Neuronal stem cell (in vitro differentiated cells): ENCODE data around the gene CABP7.
A peak's percentile ranks its signal among the peaks of the same experiment; 100 is the strongest.

ENCODE experiments used
- DNase-seq: peaks from one replicate; pipeline ENCODE4 v3.0.0-alpha.2; 2013; ENCODE audit warnings: low spot score
- H2AFZ ChIP-seq: one replicate; pipeline ENCODE4 v1.6.1; 2013; ENCODE audit warnings: mild to moderate bottlenecking, low read length, inconsistent platforms
- H2AK5ac ChIP-seq: 2 replicates; pipeline ENCODE4 v1.6.1; 2013; ENCODE audit warnings: low read depth, mild to moderate bottlenecking, inconsistent platforms, low read length, moderate library complexity, mixed read lengths
- H2BK120ac ChIP-seq: 2 replicates; pipeline ENCODE4 v1.6.1; 2013; ENCODE audit warnings: low read depth, mild to moderate bottlenecking, inconsistent platforms, low read length, moderate library complexity, mixed read lengths
- H2BK12ac ChIP-seq: one replicate; pipeline ENCODE4 v1.6.1; 2013; ENCODE audit warnings: low read length, inconsistent platforms
- H2BK15ac ChIP-seq: 2 replicates; pipeline ENCODE4 v1.6.1; 2013; ENCODE audit warnings: mild to moderate bottlenecking, low read length, inconsistent platforms, mixed read lengths
- H2BK5ac ChIP-seq: one replicate; pipeline ENCODE4 v1.6.1; 2013; ENCODE audit warnings: inconsistent platforms, mild to moderate bottlenecking, low read length, moderate library complexity
- H3K14ac ChIP-seq: one replicate; pipeline ENCODE4 v1.6.1; 2013; ENCODE audit warnings: low read length, inconsistent platforms
- H3K18ac ChIP-seq: 2 replicates; pipeline ENCODE4 v1.6.1; 2013; ENCODE audit warnings: low read length, inconsistent platforms
- H3K23ac ChIP-seq: 2 replicates; pipeline ENCODE4 v1.6.1; 2013; ENCODE audit warnings: low read depth, mild to moderate bottlenecking, mixed read lengths, low read length, inconsistent platforms; ENCODE audit not compliant: poor library complexity
- H3K27ac ChIP-seq: replicated peaks from 3 replicates; pipeline ENCODE4 v1.5.1; 2013; ENCODE audit warnings: low read length, inconsistent platforms
- H3K27me3 ChIP-seq, 3 experiments: 2 replicates each; pipeline ENCODE4 v1.6.1; 2013; ENCODE audit warnings: low read length in 3 of 3, mild to moderate bottlenecking in 2 of 3, inconsistent platforms in 1 of 3, low read depth in 1 of 3, mixed read lengths in 1 of 3, moderate library complexity in 1 of 3; ENCODE audit not compliant: control insufficient read depth in 3 of 3, insufficient read depth in 3 of 3
- H3K36me3 ChIP-seq, 2 donors: replicated peaks in 1 of 2; 2 replicates each; pipeline ENCODE4 v1.6.1; 2013; ENCODE audit warnings: low read length in 2 of 2; ENCODE audit not compliant: control insufficient read depth in 2 of 2, insufficient read depth in 2 of 2
- H3K4ac ChIP-seq: 2 replicates; pipeline ENCODE4 v1.6.1; 2013; ENCODE audit warnings: inconsistent platforms, mild to moderate bottlenecking, low read length, moderate library complexity
- H3K4me1 ChIP-seq, 2 donors: 1 replicate in 1 of 2; 2 replicates in 1 of 2; pipeline ENCODE4 v1.6.1; 2013; ENCODE audit warnings: low read length in 2 of 2, low read depth in 1 of 2; ENCODE audit not compliant: control insufficient read depth in 2 of 2, insufficient read depth in 1 of 2
- H3K4me2 ChIP-seq: one replicate; pipeline ENCODE4 v1.6.1; 2013; ENCODE audit warnings: mild to moderate bottlenecking, low read length, inconsistent platforms; ENCODE audit not compliant: insufficient read depth, poor library complexity, severe bottlenecking
- H3K4me3 ChIP-seq, 2 donors: 2 replicates each; pipeline ENCODE4 v1.5.1; 2013; ENCODE audit warnings: low read length in 2 of 2, mild to moderate bottlenecking in 2 of 2, inconsistent platforms in 1 of 2, moderate library complexity in 1 of 2
- H3K79me1 ChIP-seq: one replicate; pipeline ENCODE4 v1.6.1; 2013; ENCODE audit warnings: low read depth, mild to moderate bottlenecking, inconsistent platforms, low read length, moderate library complexity
- H3K9ac ChIP-seq: one replicate; pipeline ENCODE4 v1.6.1; 2013; ENCODE audit warnings: mild to moderate bottlenecking, low read depth, low read length, inconsistent platforms; ENCODE audit not compliant: poor library complexity
- H3K9me3 ChIP-seq, 2 donors: replicated peaks in 1 of 2; 2 replicates each; pipeline versions ENCODE3 to v1.6.1; 2013; ENCODE audit warnings: low read length in 2 of 2, mild to moderate bottlenecking in 2 of 2, inconsistent platforms in 1 of 2, low read depth in 1 of 2, mixed read lengths in 1 of 2, moderate library complexity in 1 of 2; ENCODE audit not compliant: control insufficient read depth in 2 of 2, insufficient read depth in 1 of 2
- H4K8ac ChIP-seq: one replicate; pipeline ENCODE4 v1.6.1; 2013; ENCODE audit warnings: low read depth, mild to moderate bottlenecking, inconsistent platforms, low read length, moderate library complexity
- H4K91ac ChIP-seq: one replicate; pipeline ENCODE4 v1.6.1; 2013; ENCODE audit warnings: low read length, low read depth, mild to moderate bottlenecking, inconsistent platforms; ENCODE audit not compliant: poor library complexity
- WGBS, 2 donors: extraction: QIAGEN DNeasy Blood & Tissue Kit; methylation state at CpG; one replicate each; pipeline ENCODE4 v1.1.7; 2013; ENCODE audit warnings: missing lambda C conversion rate in 2 of 2, mixed read lengths in 1 of 2; ENCODE audit not compliant: insufficient read length in 2 of 2, insufficient replicate concordance in 1 of 2; ENCODE audit errors: extremely low coverage in 2 of 2; 5-methylcytosine and 5-hydroxymethylcytosine counted together

Gene CABP7

GRCh38 chr22:29747832-29748231 lies 28.0 kb downstream of the CABP7 start:
- Histone ChIP-seq H3K4me1 (no peaks in the 10 kb centered on the region), H2AK5ac (no peak overlapping the region), H3K18ac (no peak overlapping the region), H3K9me3 (no peaks in the 10 kb centered on the region), H3K4me2 (no peak overlapping the region), H2BK120ac (no peak overlapping the region), H4K91ac (no peak overlapping the region), H3K79me1 (no peaks in the 10 kb centered on the region), H2BK15ac (no peak overlapping the region), H2BK5ac (no peak overlapping the region), H3K23ac (peak overlapping the region; percentile 38), H3K4ac (no peak overlapping the region), H3K9ac (no peak overlapping the region), H2BK12ac (no peak overlapping the region), H3K14ac (peak overlapping the region; percentile 13), H3K27ac (no peak overlapping the region), H3K4me3 (no peak overlapping the region), H4K8ac (no peak overlapping the region), H3K36me3 (peaks cover 6 to 7% of the 10 kb centered on the region in 2 donors), H3K27me3 (no peaks in the 10 kb centered on the region), H2AFZ (no peak overlapping the region)
- no peak for DNase-seq
- no CpG with 5 or more reads among the region's 7 CpGs for WGBS, 2 donors

GRCh38 chr22:29748248-29748893 lies 28.6 kb downstream of the CABP7 start:
- H3K4me2 ChIP-seq, result no peak overlapping the region
- no peaks in the 10 kb centered on the region for H3K4me1 ChIP-seq
- no peak overlapping the region for H3K9ac ChIP-seq
- no peak overlapping the region for H4K91ac ChIP-seq
- WGBS, 2 donors, result no CpG with 5 or more reads among the region's 9 CpGs
- H2BK5ac ChIP-seq, result no peak overlapping the region
- no peaks in the 10 kb centered on the region for H3K79me1 ChIP-seq
- no peak overlapping the region for H2AFZ ChIP-seq
- H3K18ac ChIP-seq, result no peak overlapping the region
- no peak overlapping the region for H3K14ac ChIP-seq
- H3K4ac ChIP-seq, result no peak overlapping the region
- H2BK12ac ChIP-seq, result no peak overlapping the region
- DNase-seq, result no peak
- H2AK5ac ChIP-seq, result no peak overlapping the region
- no peak overlapping the region for H3K4me3 ChIP-seq
- H3K23ac ChIP-seq, result no peak overlapping the region
- peaks cover 6 to 7% of the 10 kb centered on the region in 2 donors for H3K36me3 ChIP-seq
- no peak overlapping the region for H3K27ac ChIP-seq
- no peak overlapping the region for H2BK15ac ChIP-seq
- H3K27me3 ChIP-seq, result no peaks in the 10 kb centered on the region
- no peak overlapping the region for H2BK120ac ChIP-seq
- no peak overlapping the region for H4K8ac ChIP-seq
- no peaks in the 10 kb centered on the region for H3K9me3 ChIP-seq

DNA sequence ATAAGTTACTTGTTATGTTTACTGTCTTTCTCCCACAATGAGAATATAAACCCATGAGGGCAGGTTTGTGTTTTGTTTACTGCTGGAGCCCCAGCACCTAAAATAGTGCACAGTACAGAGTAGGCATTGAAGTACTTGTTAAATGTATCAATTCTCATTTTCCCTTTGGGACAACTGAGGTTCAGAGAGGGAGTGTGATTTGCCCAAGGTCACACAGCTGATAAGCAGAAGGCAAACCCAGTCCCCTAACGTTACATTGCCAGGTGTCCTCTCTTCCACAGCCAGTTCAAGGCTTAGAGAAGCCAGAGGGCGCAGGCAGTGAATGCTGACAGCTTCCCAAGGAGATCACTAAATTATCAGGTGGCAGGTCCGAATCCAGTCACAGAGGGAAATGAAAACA lies 30.2 kb downstream of the CABP7 start:
- DNase-seq, result no peak
- Histone ChIP-seq H3K23ac (no peak overlapping the region), H3K4me2 (no peak overlapping the region), H2AFZ (no peak overlapping the region), H3K79me1 (no peaks in the 10 kb centered on the region), H2BK12ac (no peak overlapping the region), H3K27ac (no peak overlapping the region), H3K9ac (no peak overlapping the region), H3K36me3 (peaks cover 6 to 7% of the 10 kb centered on the region in 2 donors), H3K14ac (no peak overlapping the region), H3K9me3 (no peaks in the 10 kb centered on the region), H2BK120ac (no peak overlapping the region), H2BK15ac (no peak overlapping the region), H2AK5ac (no peak overlapping the region), H2BK5ac (no peak overlapping the region), H3K4ac (no peak overlapping the region), H4K91ac (no peak overlapping the region), H3K4me3 (no peak overlapping the region), H3K27me3 (no peaks in the 10 kb centered on the region), H4K8ac (no peak overlapping the region), H3K4me1 (no peaks in the 10 kb centered on the region), H3K18ac (no peak overlapping the region)
- no CpG with 5 or more reads among the region's 3 CpGs for WGBS, 2 donors

- no peak for DNase-seq
- Histone ChIP-seq H3K27me3 (no peaks in the 10 kb centered on the region), H3K79me1 (no peaks in the 10 kb centered on the region), H3K4me2 (no peak overlapping the region), H4K8ac (no peak overlapping the region), H2AFZ (no peak overlapping the region), H4K91ac (no peak overlapping the region), H3K9me3 (no peaks in the 10 kb centered on the region), H2BK15ac (no peak overlapping the region), H3K27ac (no peak overlapping the region), H2BK120ac (no peak overlapping the region), H3K14ac (no peak overlapping the region), H2BK5ac (no peak overlapping the region), H3K36me3 (peaks cover 3 to 4% of the 10 kb centered on the region in 2 donors), H3K4ac (no peak overlapping the region), H3K4me3 (no peak overlapping the region), H3K9ac (no peak overlapping the region), H3K23ac (no peak overlapping the region), H2AK5ac (no peak overlapping the region), H3K4me1 (peaks cover 0 to 1% of the 10 kb centered on the region in 2 donors), H2BK12ac (no peak overlapping the region), H3K18ac (no peak overlapping the region)
- no CpG with 5 or more reads among the region's 11 CpGs for WGBS, 2 donors
These were observed 31.0 kb downstream of the CABP7 start for GRCh38 chr22:29750559-29751538.
